ENCODE measurements around the gene CAMK2B.

Gene CAMK2B

DNA sequence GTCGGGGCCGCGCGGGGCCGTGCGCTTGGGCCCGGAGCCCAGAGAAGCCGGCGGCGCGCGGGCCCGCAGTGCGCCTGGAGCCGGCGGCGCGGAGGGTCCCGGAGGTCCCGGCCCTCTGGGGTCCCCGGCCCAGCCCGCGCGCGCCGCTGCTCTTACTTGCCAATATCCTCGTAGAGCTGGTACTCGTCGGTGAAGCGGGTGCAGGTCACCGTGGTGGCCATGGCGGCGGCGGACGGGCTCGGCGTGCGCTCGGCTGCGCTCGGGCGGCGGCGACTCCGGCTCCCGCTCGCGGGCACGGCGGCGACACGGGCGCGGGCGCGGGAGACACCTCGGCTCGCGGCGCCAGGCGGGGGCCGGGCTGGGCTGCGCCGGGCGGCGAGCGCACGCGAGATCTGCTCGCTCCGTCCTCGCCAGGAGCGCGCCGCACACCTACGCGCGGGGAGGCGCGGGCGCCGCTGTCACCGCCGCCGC is at the start of gene CAMK2B:
TSS of gene CAMK2B (minus strand) at position 394 of the 471 bp plus-strand sequence. CDS start at position 221, 173 bp downstream.
- no peak within 1 kb of the TSS for H3K4me3 ChIP-seq (ENCODE audit: control insufficient read depth, low read depth, low read length)
- DNase-seq (ENCODE audit: low read depth): no peak
- TF ChIP-seq, protein P1, sequence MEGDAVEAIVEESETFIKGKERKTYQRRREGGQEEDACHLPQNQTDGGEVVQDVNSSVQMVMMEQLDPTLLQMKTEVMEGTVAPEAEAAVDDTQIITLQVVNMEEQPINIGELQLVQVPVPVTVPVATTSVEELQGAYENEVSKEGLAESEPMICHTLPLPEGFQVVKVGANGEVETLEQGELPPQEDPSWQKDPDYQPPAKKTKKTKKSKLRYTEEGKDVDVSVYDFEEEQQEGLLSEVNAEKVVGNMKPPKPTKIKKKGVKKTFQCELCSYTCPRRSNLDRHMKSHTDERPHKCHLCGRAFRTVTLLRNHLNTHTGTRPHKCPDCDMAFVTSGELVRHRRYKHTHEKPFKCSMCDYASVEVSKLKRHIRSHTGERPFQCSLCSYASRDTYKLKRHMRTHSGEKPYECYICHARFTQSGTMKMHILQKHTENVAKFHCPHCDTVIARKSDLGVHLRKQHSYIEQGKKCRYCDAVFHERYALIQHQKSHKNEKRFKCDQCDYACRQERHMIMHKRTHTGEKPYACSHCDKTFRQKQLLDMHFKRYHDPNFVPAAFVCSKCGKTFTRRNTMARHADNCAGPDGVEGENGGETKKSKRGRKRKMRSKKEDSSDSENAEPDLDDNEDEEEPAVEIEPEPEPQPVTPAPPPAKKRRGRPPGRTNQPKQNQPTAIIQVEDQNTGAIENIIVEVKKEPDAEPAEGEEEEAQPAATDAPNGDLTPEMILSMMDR (conservative IDR thresholded peaks at IDR 0.05; ENCODE audit: control insufficient read depth, insufficient read depth, low read depth, low read length): no peak

DNA sequence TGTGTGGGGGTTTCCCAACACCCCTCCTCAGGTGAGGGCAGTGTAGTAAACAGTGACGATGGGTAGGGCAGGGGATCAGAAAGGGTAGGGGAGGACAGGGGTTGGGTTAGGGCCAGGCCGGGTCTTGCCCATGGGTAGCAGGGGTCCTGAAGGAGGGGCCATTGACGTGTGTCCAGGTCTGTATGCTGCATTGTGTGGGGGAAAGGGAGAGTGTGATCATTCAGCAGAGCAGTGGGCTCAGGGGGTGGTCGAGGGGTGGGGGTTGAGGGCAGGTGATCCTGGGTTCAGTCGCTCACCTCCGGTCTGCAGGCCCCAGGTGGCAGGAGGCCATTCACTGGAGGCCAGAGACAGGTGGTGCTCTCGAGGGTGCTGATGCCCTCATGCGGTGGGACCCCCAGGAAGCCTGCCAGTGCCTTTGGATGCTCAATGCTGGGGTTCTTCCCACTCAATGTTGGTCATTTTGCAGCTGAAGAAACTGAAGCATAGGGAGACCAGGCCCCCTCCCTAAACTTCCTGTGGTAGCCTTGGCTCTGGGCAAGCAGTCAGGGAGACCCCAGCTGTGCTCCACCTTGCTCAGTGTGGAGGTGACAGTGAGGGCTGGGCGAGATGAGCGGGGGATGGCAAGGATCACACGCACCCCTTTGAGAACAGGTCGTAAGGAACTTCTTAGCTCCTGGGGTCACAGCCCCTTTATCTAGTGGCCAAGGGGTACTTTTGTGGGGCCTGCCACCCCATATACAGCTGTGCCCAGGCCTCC is 48.8 kb upstream of the CAMK2B start:
- TF ChIP-seq, protein P1 (conservative IDR thresholded peaks at IDR 0.05; ENCODE audit: control insufficient read depth, insufficient read depth, low read depth, low read length): no peak
- no peak overlapping the region for H3K4me3 ChIP-seq (ENCODE audit: control insufficient read depth, low read depth, low read length)
- DNase-seq (ENCODE audit: low read depth): no peak

DNA sequence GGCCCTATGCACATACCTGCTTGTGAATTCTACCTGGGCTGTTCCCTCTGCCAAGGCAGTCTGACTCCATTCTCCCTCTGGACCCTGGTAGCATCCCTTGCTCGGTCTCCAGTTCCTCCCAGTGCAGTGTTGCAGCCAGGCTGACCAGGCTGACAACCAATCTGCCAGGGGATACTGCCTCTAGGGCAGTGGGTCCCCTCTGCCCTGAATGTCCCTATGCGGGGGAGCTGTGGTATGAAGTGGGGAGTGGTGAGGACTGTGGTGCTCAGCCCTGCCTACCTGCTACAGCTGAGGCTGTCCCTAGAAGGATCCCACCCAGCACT is 48.0 kb upstream of the CAMK2B start:
- TF ChIP-seq, protein P1 (conservative IDR thresholded peaks at IDR 0.05; ENCODE audit: control insufficient read depth, insufficient read depth, low read depth, low read length): no peak
- H3K4me3 ChIP-seq (ENCODE audit: control insufficient read depth, low read depth, low read length): no peak overlapping the region
- DNase-seq (ENCODE audit: low read depth): no peak

DNA sequence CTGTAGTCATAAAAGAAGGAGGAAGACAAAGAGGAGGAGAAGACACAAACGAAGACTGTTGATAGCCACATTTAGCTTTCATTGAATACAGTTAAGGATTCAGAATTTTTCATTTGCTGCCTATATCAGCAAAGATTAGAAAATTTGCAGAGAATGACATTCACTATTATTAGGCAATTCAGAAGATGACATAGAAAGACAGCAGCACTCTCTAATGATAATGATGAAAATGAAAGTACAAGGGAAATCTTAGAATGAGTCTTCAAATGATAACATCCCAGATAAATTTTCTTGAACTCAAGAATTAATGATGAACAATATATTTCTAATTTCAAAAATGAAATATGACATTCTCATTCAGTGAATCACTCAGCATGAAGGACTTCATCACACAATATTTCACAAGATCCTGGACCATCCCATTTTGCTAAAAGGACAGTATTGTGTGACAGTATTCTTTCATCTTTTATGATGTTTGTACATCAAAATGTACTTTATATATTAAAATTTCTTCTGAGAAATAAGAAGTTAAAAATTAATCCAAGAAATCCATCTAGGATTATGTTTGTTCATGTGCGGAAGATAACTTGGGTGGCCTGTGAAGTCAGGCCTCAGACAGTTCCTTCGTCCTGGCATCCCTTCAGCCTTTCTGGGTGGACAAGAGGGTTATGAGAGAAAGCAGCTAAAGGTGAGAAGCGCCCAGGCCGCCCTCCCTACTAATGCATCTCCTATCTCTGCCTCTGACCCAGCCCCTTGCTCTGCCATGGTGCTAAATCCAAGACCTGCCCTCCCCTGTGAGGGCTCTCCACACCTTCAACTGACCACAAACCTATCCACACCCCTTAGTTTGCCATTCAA is 47.4 kb upstream of the CAMK2B start:
- TF ChIP-seq, protein P1 (conservative IDR thresholded peaks at IDR 0.05; ENCODE audit: control insufficient read depth, insufficient read depth, low read depth, low read length): no peak
- H3K4me3 ChIP-seq (ENCODE audit: control insufficient read depth, low read depth, low read length): no peak overlapping the region
- DNase-seq (ENCODE audit: low read depth): no peak

DNA sequence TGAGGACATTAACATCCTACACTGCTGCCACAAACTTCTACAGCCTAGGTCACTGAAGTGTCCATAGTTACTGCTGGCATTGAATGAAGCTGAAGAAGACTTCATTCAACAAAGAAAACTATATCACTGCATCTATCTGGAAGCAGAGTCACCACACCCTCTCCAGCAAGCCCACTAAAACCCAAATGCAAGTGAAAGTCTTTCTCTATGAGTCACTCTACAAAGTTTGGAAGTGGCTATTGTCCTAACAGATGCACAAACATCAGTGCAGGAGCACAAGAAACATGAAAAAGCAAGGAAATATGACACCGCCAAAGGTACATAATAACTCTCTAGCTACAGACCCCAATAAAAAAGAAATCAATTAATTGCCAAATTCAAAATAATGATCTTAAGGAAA is 43.5 kb upstream of the CAMK2B start:
- TF ChIP-seq, protein P1 (conservative IDR thresholded peaks at IDR 0.05; ENCODE audit: control insufficient read depth, insufficient read depth, low read depth, low read length): no peak
- DNase-seq (ENCODE audit: low read depth): peak; percentile 18
- no peak overlapping the region for H3K4me3 ChIP-seq (ENCODE audit: control insufficient read depth, low read depth, low read length)

GRCh38 chr7:44368455-44368854 is 43.1 kb upstream of the CAMK2B start:
- DNase-seq (ENCODE audit: low read depth): no peak
- TF ChIP-seq, protein P1 (conservative IDR thresholded peaks at IDR 0.05; ENCODE audit: control insufficient read depth, insufficient read depth, low read depth, low read length): no peak
- H3K4me3 ChIP-seq (ENCODE audit: control insufficient read depth, low read depth, low read length): no peak overlapping the region

Measured in fibroblast of mammary gland (primary cell).